HG02798 (cell line): ENCODE measurements around the gene MINDY4.

Experiments used
- ATAC-seq: cut with Tn5 transposase; IDR thresholded peaks from one replicate; pipeline ENCODE4 v1.9.1; 2021; ENCODE audit warnings: mild to moderate bottlenecking; ENCODE audit not compliant: unreplicated experiment, poor library complexity

Gene MINDY4

GRCh38 chr7:30740417-30741181, 30.6 kb upstream of the MINDY4 start:
- ATAC-seq: peak; percentile 66

DNA sequence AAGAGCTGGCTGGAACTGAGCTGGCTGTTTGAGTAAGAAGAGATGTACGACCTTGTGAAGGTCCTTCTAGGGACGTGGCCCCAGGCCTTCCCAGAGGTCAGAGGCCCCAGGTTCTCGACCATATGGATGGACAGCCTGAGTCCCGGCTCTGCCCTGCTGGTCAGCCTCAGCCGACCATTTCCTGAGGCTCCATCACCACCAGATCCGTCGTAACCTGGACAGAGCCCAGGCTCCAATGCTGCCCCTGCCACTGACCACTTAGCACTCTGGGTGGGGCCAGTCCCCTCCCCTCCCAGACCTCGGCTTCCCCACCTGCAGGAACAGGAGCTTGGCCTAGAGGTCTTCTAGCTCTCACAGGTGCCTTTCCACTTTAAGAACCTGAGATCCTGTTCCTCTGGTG, 29.9 kb upstream of the MINDY4 start:
- no peak for ATAC-seq

GRCh38 chr7:30743371-30744074, 27.7 kb upstream of the MINDY4 start:
- no peak for ATAC-seq

GRCh38 chr7:30744075-30744417, 27.2 kb upstream of the MINDY4 start:
- no peak for ATAC-seq

DNA sequence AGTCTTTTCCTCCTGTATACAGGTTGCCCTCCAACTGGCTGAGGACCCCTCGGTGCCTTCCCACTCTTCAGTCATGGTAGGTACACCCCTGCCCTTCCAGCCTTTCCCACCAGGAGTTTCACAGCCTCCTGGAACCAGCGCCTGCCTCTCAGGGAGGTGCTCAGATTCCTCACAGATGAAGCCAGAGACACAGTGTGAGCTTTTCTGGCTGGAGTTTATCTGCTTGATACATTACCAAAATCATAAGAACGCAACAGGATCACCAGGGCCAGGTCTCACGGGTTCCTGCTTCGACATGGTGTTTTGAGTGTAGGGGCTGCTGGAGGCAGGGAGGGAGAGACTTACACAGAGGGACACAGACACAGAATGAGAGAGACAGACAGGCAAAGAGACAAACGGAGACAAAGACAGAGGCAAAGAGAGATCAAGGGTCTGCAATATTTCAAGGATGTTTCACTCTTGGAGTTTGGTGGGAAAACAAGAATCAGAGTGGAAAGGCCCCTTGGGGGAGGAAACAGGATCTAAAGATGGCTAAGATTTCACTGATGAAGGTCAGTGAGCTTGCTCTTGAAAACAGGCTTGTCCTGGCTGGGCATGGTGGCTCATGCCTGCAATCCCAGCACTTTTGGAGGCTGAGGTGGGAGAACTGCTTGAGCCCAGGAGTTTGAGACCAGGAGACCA, 25.8 kb upstream of the MINDY4 start:
- ATAC-seq: no peak

DNA sequence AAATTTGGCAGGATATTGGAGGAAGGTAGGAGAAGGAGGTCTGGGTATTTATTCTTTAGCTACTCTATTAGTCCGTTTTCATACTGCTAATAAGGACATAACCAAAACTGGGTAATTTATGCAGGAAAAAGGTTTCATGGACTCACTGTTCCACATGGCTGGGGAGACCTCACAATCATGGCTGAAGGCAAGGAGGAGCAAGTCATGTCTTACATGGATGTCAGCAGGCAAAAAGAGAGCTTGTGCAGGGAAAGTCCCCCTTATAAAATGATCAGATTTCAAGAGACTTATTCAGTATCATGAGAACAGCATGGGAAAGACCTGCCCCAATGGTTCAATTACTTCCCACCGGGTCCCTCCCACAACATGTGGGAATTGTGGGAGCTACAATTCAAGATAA, 21.2 kb upstream of the MINDY4 start:
- no peak for ATAC-seq

DNA sequence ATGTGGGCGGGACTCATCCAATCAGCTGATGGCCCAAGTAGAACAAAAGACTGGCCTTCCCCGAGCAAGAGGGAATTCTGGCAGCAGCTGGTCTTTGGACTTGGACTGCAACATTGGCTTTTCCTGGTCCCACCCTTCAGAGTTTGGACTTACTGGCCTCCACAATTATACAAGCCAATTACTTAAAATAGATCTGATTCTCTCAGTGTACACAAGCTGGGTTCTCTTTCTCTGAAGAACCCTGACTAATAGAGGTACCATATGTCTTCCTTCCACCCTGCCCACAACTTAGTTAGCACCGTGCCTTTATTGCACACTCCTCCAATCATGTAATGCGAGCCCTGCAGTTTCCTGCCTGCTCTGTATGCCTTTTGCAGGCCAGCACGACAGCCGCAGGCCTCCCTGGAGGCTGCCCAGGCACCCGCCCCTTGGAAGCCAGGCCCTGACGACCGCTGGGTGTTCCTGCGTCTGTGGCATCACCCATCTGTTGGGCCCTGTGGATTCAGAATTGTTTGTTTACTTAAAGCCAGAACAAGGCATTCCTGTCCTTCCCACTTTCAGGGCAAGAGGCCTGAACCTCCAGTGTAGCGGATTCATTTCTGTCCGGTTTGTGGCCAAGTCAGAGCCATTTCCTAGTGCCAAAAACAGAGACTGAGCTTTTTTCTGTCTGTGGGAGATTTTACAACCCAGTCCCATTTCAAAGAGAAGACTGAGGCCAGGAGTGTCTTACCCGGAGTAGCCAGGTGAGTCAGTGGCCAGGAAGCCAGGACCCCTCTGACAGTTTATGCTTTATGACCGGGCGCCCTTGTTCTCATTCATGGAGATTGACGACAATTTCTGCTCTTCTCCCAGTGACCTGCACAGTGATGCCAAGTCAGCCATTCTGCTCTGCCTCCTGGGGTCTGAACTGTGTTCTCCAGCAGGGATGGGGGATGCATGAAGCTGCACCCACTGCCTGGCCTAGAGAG, 20.2 kb upstream of the MINDY4 start:
- ATAC-seq: no peak

DNA sequence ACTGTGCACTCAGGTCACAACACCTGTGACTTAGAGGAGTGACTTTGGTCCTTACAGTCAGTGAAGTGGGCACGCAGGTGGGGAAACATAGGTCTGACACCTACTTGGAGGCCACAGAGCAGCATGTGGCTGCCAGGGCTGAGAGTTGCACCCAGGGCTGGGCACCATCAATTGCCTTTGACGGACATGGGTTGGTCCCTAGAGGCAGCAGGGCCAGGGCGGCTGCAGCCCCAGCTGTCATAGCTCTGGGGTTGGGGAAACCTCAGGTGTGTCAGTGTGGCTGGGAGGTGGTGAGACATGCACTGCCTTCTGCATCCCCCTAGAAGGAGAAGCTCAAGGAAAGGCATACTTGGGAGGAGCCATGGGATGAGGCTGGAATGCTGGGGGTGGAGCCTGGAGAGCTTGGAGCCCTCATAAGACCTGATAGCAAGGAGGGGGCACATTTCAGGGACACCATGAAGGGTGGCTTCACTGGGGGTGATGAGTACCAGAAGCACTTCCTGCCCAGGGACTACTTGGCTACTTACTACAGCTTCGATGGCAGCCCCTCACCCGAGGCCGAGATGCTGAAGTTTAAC, 19.4 kb upstream of the MINDY4 start, which contains the start of gene INMT:
Gene INMT (plus strand): TSS at position 440 of the 578 bp plus-strand sequence. CDS start 16 bp downstream, at position 456.
- no peak for ATAC-seq

GRCh38 chr7:30752484-30752883, 18.7 kb upstream of the MINDY4 start:
- ATAC-seq: no peak

GRCh38 chr7:30752979-30753378, 18.2 kb upstream of the MINDY4 start:
- ATAC-seq: no peak

GRCh38 chr7:30754315-30754877, 16.8 kb upstream of the MINDY4 start:
- no peak for ATAC-seq

DNA sequence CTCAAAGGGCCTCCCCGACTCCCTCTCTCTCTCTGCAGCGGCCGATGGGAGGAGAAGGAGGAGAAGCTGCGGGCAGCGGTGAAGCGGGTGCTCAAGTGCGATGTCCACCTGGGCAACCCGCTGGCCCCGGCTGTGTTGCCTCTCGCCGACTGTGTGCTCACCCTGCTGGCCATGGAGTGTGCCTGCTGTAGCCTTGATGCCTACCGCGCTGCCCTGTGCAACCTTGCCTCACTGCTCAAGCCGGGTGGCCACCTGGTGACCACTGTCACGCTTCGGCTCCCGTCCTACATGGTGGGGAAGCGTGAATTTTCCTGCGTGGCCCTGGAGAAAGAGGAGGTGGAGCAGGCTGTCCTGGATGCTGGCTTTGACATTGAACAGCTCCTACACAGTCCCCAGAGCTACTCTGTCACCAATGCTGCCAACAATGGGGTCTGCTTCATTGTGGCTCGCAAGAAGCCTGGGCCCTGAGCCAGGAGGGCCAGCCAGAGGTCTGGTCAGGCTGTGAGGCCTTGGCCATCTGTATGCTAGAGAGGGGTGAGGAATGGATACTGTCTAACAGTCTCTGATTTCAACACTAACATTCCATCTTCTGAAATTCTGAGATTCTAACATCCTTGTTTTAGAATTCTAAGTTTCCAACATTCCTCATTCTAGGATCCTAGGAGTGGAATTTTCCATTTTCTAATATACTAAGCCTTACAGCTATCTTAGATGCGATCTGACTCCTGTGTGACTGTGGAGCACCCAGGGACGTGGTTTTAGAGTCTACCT, 15.6 kb upstream of the MINDY4 start:
- ATAC-seq: no peak

GRCh38 chr7:30757342-30757692, 13.9 kb upstream of the MINDY4 start:
- ATAC-seq: no peak

DNA sequence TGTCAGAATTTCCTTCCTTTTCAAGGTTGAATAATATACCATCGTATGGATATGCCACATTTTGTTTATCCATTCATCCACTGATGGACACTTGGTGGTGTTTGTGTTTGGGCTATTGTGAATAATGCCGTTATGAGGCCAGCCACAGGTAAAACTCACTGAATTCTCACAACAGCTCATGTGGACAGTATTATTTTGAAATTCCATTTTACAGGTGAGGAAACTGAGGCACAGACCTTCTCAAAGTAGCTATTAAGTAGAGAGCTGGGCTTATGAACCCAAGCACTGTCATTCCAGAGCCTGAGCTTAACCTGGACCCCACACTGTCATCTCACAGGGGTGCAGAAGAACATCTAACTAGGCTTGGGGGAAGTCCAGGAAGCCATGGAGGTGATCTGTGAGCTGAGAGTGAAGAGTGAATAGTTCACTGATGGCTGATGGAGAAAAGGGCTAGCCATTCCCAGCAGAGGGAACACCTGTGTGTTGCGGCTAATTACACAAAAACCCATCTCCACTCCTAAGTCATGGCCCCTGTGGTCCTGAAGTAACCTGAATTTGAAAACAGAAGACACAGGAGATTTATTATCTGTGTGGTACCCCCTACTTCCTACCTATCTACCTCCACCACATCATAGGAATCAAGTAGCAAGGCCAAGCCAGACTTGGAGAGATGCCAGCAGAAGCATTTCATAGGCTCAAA, 10.6 kb upstream of the MINDY4 start:
- ATAC-seq: no peak

DNA sequence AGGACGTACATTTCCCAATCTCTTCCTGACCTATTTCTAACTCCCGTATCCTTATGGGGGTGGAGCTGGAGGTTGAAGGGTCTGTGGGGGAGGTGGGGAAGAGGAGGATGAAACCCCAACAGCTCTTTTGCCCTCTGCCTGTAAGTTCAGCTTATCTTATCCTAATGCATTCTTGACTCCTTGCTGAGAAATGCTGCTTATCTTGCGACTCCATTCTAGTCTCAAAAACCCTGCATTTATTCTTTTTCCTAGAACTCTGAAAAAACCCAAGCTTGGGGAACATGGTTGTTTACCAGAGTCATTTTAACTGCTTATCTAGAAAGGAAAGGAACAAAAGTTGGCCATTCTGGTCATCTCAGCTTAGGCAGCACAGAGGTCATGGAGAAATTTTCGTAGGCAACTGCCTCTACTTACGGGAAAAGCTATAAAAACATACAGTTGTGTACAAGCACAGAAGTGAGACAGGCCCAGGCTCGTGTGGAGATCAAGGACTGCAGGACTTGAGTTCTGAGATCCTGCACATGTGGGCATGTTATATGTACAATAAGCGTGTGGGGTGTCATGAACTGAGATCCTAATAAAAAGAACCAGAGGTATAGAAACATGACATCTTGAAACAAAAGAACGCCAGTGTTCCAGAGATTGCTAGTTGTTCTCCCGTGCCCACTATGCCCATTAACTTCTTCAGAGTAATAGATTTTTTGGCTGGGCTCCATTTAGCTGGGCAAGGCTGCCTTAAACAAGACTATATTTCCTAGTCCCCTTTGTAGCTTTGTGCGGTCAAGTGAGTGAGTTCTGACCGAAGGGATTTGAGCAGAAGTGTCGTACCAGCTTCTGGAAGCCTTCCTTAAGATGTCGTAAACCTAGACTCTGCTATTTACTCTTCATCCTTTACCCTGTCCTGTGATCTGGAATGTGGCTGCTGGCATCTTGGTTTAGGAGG, 9.7 kb upstream of the MINDY4 start:
- no peak for ATAC-seq

DNA sequence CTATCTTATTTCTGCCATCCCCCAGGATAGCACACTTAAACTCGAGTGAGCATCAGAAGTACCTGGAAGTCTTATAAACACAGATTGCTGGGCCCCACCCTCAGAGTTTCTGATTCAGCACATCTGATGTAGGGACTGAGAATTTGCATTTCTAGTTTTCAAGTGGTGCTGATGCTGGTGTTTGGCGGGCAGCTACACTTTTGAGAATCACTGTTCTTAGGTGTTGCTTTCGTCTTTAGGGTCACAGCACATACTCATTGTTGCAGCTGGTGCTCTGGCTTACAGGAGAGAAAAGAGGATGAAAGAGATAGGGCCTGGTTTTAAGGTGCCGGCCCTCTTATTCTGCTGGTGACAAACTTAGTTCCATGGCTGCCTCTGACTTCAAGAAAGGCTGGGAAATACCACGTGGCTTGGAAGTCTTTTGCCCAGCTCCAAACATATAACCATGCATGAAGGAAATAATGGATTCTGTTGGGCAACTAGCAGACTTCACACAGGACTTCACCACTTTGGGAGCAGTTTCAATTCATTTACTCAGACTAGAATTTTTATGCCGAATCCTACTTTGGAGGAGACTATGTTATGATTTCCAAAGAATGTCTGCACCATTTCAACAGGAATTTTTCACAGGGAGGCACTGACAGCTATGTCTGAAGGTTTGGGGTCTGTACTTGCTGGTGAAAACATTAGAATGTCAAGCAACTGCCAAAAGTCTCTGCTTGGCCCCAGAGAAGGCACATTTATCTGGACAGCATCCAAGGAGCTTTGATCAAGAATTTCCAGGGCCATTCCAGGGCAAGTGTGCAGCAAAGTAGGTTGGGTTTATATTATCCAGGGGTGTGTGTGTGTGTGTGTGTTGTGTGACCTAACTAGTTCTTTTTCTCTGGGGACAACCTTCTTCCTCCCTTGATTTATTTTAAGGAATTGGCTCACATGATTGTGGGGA, 6.9 kb upstream of the MINDY4 start:
- peak; percentile 99 for ATAC-seq
